CD4-positive, alpha-beta T cell treated with Interferon alpha-2 for 1 hour (primary cell): ENCODE data around the gene LRCH3.
A peak's percentile ranks its signal among the peaks of the same experiment; 100 is the strongest.

Source experiments
- DNase-seq, 2 donors: peaks; one replicate each; pipeline ENCODE4 v3.0.0-alpha.2; 2020 to 2022

Gene LRCH3

DNA sequence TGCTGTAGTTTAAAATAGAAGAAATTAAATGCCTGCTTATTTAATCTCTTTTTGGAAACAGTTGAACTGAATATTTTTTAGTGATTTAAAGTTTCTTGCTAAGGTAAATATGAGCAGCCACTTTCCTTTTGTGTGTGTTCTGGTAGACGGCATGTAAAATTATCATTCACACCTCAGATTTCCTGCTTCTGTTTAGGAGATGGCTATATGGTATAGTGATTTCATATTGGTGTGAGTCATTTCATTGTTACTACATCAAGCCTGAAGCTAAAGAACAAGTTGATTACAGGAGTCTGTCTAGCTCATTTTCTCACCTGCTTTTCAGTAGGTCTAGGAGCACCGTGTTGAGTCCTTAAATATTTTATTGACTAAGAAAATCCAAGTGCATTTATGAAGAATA is 2.2 kb downstream of the LRCH3 start:
- peak in 1 of 2 donors; percentile 45 for DNase-seq

DNA sequence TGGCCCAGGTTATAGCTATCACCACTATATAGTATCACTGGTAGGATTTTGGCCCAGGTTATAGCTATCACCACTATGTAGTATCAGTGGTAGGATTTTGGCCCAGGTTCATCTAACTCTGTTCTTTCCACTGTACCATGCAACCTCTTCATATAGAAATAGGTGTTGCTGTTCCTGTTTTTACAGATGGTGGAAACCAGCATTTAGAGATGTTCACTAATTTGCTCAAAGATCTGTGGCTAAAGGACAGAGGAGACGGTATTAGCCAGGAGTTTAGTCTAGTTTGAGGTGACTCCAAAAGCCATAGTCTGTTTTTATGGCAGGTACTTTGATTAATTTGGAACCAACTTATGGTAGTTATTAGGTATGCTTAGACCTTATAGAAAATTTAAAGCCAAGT is 3.1 kb downstream of the LRCH3 start:
- DNase-seq: no peak

DNA sequence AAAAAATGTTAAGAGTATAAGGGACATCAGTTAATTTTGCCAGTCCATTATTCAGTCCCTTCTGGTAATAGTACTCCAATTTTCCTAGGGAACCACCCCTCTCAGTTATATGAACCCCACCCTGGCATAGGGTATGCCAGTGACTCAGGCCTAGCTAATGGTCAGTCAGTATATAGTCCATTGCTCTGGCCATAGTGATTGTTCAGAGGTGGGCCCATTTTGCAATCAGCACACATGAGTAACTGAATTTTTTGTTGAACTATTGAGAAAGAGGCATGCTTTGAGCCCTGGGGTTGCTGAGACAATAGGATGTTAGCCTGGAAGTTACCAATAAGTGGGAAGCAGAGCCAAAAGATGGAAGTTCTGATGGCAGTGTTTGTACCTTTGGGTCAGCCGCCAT is 4.1 kb downstream of the LRCH3 start:
- no peak for DNase-seq

DNA sequence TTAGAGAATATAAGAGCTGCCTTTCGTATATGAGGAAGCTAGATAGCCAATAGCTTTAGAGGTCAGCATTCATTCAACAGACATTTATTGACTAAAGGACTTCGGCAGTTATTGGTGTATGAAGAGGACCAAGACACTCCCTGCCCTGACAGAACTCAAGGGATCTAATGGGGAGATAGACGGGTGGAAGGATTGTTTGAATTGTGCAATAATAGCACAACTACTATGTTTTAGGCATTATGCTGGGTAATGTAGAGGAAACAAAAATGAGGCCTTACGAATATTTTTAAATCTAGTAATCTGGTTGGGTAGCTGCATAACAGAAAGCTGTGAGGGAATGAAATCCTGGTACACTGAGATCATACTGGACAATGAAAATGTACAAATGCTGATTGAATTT is 5.0 kb downstream of the LRCH3 start:
- no peak for DNase-seq

DNA sequence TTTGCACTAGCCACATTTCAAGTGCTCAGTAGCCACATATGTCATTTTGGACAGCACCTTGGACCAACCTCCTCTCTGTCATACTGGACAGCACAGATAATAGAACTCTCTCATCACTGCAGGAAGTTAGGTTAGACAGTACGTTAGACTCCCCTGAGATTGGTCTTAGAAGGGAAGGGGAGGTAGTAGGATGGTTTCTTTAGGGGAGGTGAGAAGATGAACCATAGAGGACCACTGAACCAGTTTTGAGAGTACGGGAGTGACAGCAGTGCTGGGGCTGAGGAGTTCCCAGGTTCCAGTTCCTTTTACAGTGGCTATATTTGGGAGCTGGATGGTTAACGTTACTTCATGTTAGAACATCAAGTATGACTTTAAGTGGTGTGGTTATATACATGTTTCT is 7.8 kb downstream of the LRCH3 start:
- DNase-seq: no peak

DNA sequence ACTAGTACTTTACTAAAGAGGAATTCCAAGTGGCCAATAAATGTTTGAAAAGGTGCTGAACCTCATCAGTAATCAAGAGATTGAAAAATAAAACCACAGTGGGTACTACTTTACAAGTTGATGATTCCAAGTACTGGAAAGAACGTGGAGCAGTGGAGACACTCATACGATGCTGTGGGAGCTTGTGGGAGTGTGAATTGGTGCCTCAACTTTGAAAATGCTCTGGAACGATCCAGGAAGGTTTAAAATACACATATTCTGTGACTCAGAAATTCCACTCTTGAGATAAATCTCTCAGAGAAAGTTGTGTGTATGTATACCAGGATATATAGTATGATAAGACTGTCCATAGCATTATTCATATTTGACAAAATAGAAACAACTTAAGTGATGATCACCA is 9.3 kb downstream of the LRCH3 start:
- DNase-seq: no peak

DNA sequence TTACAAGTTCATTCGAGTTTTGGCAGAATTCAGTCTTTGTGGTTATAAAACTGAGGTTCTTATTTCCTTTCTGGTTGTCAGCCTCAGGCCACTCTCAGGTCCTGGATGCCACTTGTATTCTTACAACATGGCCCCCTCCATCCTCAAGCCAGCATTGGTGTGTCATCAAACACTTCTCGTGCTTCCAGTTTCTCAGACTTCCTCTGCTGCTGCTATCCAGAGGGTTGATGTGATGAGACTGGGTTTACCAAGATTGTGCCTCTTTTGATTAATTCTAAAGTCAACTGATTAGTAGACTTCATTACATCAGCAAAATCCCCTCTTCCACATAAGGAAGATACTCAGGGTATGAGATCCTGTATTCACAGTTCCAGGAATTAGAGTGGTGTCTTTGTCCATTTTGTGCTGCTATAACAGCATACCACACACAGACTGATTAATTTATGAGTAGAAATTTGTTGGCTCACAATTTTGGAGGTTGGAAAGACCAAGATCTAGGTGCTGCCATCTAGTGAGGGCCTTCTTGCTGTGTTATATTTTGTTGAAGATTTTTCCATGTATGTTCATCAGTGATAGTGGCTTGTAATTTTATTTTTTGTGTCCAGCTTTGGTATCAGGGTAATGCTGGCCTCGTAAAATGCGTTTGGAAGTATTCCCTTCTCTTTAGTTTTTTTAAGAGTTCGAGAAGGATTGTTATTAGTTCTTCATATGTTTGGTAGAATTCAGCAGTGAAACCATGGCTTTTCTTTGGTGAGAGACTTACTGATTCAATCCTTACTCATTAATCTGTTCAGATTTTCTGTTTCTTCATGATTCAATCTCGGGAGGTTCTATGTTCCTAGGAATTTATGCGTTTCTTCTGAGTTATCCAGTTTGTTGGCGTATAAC is 11.1 kb downstream of the LRCH3 start:
- DNase-seq: peak; percentile 20 to 59

DNA sequence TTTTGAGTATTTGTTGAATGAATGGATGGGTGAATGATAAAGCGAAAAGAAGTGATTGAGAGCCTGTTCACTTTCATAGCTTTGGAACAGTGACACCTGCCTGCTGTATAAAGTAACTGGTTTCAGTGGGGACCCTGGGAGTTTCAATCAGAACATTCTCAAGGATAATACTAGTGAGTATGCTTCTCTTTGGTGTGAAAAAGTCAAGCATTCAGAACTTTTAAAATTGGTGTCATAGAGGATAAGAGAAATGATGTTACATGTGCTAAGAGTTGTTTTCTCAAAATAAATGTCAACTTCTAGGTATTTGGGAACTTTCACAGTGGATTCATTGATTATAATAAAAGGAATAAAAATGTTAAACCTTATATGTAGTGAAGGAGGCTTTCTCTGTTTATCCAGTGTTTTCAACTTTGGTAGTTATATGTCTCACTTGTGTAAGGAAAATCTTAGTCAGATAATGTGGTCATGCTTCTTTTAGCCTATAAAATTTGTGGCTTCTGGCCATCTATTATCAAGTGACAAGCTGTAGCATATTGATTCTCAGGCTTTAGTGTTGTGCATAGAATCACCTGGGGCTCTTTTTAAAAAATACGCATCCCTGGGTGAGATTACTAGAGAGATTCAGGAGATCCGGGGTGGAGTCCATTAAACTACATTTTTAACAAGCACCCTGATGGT is 11.9 kb downstream of the LRCH3 start:
- peak in 1 of 2 donors; percentile 11 for DNase-seq

DNA sequence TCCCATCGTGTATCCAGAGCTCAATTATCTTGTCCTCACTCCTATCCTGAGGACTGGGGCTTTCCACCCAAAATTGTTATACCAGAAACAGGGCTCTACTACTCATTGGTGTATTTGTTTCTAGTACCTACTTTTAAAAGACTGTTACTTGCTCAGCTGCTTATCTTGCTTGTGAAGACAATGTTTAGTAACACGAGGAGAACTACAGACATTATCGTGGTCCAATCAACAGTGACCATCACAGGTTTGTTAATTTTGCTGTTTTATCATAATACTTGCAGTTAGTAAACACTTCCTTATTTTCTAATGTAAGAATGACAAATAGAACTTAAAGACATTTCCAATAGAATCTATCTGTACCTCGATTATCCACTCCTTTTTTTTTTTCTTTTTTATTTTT is 13.5 kb downstream of the LRCH3 start:
- no peak for DNase-seq

DNA sequence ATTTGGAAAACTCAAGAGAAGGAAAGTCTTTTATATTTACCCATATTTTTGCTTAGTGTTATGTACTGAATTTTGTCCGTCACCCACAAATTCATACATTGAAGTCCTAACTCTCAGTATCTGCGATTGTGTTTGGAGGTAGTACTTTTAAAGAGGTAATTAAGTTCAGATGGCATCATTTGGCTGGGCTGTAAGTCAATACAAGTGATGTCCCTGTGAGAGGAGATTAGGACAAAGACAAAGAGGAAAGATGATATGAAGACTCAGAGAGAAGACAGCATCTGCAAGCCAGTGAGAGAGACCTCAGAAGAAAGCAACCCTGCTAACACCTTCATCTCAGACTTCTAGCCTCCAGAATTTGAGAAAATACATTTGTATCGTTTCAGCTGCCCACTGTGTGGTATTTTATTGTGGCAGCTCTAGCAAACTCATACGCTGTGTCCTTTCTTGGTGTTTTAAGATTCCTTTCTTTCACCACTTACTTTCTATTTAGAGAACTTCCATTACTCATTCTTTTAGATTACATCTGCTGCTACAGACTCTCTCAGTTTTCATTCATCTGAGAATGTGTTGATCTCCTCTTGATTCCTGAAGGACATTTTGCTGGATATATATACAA is 17.0 kb downstream of the LRCH3 start:
- DNase-seq: no peak

DNA sequence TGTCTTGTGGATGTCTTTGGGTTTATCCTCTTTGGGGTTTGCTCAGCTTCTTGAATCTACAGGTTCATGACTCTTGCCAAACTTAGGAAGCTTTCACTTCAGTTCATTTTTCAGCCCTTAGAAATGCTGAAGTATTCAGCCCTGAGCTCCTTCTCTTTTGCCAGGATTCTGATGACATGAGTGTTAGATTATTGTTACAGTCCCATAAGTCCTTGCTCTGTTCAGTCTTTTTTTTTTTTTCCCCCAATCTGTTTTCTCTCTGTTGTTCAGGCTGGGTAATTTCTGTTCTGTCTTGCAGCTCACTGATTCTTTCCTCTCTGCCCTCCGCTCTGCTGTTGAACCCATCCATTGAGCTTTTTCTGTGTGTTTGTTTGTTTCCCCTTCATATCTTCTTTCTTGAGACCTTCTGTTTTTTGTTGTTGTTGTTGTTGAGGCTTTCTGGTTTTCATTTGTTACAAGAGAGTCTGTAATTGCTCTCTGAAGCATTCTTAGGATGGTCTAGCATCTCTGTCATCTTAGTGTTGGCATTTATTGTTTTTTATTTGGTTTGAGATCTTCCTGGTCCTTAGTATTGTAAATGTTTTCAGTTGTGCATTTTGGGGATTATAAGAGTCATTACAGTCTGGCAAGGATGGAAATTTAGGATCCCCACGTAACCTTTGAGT is 18.4 kb downstream of the LRCH3 start:
- no peak for DNase-seq

DNA sequence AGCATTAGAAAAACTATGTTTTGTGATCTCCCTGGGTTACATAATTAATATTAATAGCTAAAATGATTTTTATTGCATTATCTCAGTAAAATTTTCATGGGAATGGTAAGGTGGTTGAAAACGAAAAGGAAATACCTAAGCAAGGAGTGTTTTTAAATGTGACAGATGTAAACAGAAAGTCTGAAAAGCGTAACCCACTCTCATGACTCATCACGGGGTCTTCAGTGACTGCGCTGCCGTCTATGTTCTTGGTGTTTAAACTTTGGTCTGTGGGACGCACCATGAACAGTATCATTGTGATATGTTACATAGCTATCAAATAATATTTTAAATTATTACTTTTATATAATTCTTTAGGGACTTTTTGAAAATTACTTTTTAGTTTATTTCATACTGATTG is 19.8 kb downstream of the LRCH3 start:
- no peak for DNase-seq

DNA sequence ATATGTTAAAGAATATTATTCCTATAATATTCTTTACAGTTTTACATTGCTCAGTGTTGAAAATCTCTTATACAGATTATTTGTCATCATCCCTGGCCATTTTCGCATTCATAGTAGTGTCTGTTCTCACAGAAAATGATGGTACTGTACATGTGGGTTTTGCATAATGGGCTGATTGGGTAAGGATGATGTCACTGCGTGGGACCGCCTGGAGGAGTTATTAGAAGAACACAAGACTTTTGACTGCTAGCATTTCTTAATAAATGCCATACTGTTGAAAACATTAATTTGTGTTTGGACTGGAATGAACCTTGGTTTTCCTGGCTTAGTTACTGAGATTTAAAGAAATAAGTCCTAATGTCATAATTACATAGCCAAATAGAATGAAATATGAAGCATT is 20.3 kb downstream of the LRCH3 start:
- no peak for DNase-seq

DNA sequence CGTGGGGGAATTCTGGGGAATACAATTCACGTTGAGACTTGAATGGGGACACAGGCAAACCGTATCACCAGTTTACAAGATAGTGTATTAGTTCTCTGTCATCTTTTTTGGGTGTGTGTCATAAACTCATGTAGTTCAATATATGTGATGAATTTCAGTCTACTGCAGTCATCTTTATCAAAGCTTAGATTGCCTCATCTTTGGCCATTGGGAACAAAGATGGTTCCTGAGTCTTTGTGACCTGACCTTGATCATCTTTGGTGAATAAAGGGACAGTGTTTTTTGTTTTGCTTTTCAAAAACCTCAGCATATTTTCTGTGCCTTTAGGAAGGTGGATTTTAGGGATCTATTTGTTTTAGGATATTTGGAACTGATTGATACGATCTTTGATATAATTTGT is 23.3 kb downstream of the LRCH3 start:
- no peak for DNase-seq

DNA sequence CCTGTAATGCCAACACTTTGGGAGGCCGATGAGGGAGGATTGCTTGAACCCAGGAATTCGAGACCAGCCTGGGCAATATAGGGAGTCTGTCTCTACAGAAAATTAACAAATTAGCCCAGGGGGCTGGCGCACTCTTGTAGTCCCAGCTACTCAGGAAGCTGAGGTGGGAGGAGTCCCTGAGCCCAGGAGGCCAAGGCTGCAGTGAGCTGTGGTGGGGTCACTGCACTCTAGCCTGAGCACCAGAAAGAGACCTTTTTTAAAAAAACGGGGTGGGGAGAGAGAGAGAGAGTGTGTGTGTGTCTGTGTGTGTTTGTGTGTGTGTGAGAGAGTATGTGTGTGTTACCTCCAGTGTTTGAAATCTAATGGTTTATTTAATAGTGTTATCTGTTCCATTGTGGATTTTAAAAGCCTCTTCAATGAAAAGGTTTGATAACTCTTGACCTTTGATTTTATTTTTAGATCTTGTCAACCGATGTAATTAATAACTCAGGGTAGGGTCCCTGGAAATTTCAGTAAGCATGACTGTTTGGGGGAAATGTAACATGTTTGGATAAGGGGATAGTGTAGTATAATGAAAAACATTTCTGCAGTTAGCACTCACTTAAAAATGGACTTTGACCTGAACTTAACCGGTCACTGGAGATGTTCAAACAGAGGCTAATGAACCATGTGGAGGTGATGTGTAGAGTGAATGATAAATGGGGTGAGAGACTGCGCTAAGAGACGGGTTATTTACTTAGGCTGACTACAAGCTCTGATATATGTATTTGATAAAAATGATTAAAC is 29.7 kb downstream of the LRCH3 start:
- DNase-seq: no peak

DNA sequence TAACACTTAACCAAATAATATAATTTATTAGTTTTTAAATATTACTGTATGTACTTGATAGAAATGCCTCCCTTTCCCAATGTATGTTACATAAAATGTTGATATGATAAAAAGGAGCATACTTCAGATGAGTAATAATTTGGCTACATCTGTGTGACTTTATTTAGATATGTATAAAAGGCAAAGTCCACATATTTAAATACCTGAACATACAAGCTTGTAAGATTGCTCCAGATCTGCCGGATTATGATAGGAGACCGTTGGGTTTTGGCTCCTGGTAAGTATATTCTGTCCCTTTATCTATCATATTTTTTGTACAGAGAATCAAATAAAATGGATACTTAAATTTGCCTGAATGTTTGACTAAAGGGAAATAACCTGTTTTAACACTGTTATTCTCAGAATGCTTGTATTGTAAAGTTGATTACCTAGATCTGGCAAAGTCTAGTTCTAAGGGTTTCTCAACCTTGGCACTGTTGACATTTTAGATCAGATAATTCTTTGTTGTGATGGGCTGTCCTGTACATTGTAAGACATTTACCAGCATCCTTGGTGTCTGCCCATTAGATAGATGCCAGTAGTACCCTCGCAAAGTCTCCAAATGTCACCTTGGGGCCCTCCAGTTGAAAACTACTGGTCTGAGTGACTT is 38.5 kb downstream of the LRCH3 start:
- no peak for DNase-seq

DNA sequence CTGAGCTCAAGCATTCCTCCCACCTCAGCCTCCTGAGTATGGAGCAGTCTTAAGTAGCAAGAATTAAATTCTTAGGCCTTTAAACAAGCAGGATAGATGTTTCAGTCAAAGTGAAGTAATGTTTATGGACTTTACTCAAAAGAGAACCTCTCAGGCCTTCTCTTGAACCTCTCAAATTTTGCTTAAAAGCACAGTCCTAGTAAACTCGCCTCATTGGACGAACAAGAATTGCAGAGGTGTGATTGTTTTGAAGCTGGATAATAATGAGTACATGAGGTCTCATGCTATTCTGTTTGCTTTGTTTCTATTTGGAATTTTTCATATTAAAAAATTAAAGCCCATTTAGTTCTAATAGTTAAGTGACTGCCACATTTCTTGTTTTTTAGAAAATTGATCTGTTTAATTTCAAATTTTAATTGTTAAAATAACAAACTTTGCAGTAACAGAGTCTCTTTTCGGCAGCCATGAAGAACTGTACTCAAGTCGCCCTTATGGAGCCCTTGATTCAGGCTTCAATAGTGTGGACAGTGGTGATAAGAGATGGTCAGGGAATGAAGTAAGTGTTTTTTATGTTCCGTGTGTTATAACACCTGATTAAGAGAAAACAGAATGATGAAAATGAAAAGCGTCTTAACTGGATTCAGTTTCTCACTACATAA is 39.4 kb downstream of the LRCH3 start:
- no peak for DNase-seq

DNA sequence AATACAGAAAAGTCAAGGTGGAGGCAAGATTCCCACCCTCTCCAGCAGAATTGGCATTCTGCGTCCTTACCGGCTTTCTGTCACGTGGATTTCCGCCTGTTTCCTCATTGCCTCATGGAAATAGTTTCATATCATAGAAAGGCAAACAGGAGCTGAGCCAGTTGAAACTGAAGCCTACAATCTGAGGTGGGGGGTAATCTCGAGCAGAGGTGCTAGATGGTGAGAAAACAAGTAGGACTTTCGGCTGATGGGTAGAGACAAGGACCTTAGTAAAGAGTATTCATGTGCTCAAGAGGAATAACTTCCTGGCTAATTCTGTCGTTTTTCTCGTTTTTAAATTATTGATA is 39.9 kb downstream of the LRCH3 start:
- no peak for DNase-seq

DNA sequence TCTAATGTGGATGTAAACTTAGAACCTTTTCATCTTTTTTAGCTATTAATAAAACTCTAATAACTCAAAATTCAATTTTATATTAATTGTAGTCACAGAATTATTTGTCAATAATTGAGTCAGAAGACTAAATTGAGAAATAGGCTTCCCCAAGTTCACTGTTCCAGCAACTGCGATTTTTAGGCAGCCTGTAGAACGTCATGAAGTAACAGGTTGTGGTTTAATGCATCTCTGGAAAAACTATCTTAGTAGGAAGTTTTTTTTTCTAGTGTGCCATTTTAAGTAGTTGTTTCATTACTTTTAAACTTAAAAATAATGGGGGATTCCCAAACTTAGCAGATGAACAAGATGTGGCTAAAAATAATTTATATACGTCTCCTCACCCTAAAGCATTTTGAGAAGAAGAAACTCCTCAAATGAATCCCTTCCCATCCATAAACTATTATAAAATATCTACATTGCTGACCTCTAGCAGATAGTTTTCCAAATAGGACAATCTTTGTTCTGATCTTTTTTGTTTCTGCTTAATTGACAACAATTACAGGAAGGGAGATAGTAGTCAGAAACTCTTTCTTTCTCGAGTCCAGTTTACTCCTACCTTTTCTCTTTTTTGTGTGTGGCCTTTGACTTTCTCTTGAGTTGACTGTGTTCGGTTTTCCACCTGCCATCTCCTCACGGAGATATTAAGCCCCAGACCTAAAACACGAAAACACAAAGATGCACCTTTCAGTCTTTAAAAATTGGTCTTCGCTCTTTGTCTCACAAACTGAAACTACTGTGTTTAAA is 43.1 kb downstream of the LRCH3 start:
- DNase-seq: no peak

DNA sequence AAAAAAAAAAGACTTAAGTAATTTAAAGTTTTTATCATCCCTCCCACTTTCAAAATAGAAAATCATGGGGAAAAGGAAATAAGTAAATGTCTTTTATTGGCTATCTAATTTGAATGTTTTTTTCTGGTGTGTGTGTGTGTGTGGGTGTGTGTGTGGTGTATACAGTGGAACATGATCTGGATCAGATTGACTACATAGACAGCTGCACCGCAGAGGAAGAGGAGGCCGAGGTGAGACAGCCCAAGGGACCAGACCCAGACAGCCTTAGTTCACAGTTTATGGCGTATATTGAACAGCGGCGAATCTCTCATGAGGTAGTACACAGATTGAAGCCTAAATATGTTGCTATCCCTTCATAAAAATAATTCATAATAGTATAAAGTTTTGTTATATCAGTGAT is 44.5 kb downstream of the LRCH3 start:
- DNase-seq: no peak

DNA sequence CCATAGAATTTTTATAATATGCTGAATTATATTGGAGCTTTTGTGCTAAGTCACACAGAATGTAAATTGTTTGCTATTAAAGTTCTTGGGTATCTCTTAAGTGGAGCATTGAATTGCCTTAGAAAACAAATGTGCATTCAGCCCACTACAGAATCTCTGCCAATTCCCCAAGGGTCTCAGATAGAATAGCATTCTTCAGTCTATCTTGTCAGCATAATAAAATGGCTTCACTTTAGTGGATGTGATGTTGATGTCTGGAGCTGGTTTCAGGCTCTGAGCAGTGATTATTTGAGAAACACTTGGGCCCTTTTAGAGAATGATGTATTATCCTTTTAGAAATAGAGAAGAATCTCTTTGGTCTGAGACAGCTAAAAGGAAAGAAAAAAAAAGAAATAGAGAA is 45.2 kb downstream of the LRCH3 start:
- no peak for DNase-seq
